ENCODE results near the gene DPM2.

DNA sequence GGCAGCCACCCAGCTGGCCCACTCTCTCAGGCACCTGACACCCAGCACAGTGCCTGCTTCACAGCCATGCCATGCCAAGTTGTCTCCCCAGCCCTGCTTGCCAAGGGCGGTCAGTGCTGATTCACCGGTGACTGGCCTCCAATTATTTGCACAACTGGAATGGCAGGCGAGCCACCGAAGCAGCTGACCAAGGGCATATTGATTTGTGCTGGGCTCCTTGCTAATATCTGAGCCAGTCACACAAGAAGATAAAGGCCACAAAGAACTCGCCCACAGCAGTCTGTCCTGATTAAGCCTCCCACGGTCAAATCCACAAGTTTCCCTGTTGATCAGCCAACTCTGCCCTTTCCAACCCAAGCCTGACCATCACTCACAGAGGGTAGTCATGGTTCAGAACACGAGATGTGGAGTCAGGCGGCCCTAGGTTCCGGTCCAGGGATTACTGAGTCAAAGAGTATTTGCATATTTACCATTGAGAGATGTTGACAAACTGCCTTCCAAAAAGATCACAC lies 49.5 kb upstream of the DPM2 start:
- no peak for TF ChIP-seq POLR2A (IDR thresholded peaks at IDR 0.05)
- TF ChIP-seq CTCF (IDR thresholded peaks at IDR 0.05) = no peak
